Body of pancreas (tissue), 4 donors: ENCODE measurements around the gene NTF3.

Experiments used
- POLR2A ChIP-seq, 3 donors: fragments of 450-650 bp; IDR thresholded peaks; one replicate each; pipeline ENCODE4 v1.6.1; 2016; ENCODE audit warnings: antibody characterized with exemption in 3 of 3, mild to moderate bottlenecking in 2 of 3
- TF ChIP-seq, protein P1 (sequence below), 7 experiments: fragments of 450-650 bp in 4 of 7; fragments of 200-600 bp in 3 of 7; sonication (generic) in 3 of 7; IDR thresholded peaks; one replicate each; pipeline ENCODE4 v1.5.1; 2016 to 2019; ENCODE audit warnings: antibody characterized with exemption in 7 of 7

GRCh38 chr12:5506295-5506694, 74.4 kb downstream of the NTF3 start:
- TF ChIP-seq, protein P1, sequence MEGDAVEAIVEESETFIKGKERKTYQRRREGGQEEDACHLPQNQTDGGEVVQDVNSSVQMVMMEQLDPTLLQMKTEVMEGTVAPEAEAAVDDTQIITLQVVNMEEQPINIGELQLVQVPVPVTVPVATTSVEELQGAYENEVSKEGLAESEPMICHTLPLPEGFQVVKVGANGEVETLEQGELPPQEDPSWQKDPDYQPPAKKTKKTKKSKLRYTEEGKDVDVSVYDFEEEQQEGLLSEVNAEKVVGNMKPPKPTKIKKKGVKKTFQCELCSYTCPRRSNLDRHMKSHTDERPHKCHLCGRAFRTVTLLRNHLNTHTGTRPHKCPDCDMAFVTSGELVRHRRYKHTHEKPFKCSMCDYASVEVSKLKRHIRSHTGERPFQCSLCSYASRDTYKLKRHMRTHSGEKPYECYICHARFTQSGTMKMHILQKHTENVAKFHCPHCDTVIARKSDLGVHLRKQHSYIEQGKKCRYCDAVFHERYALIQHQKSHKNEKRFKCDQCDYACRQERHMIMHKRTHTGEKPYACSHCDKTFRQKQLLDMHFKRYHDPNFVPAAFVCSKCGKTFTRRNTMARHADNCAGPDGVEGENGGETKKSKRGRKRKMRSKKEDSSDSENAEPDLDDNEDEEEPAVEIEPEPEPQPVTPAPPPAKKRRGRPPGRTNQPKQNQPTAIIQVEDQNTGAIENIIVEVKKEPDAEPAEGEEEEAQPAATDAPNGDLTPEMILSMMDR (IDR thresholded peaks at IDR 0.05), result no peak
- TF ChIP-seq POLR2A (IDR thresholded peaks at IDR 0.05), result no peak
